ENCODE data around the gene AJUBA. TPM values are rescaled to one million over a fixed set of nuclear protein-coding genes. Genes with fewer than 3 reads are reported as not detected.

The AJUBA gene
- 1 to 10 TPM; 2.0 to 2.1 TPM for total RNA-seq

GRCh38 chr14:22982477-22983245 lies at the start of gene AJUBA:
AJUBA (minus strand) TSS chr14:22982551; CDS start chr14:22982266, 285 bp downstream.

GRCh38 chr14:23009939-23010726 lies 27.8 kb upstream of the AJUBA start, which contains the start of gene C14orf93:
C14orf93 (minus strand) TSS chr14:23010143; CDS start chr14:22999023, 11,120 bp downstream.

GRCh38 chr14:22929104-22929960 lies 53.0 kb downstream of the AJUBA start, which contains the start of gene PRMT5:
PRMT5 (minus strand) TSS chr14:22929376; CDS start chr14:22929361, 15 bp downstream.

Other genes with a start within 250 kb of the AJUBA start
- 10 to 100 TPM; 60.9 to 73.9 TPM for gene OXA1L, start 215.9 kb downstream of the AJUBA start, total RNA-seq
- gene SLC7A7, start 167.1 kb downstream of the AJUBA start, total RNA-seq, result 1 to 10 TPM in 1 of 2 donors, under 1 TPM in 1; 0.34 to 1.7 TPM
- 10 to 100 TPM; 35.1 to 38.3 TPM for gene MRPL52, start 152.7 kb downstream of the AJUBA start, total RNA-seq
- 100 to 1,000 TPM; 336 to 370 TPM for gene MMP14, start 146.0 kb downstream of the AJUBA start, total RNA-seq
- 10 to 100 TPM; 68.9 to 80.5 TPM for gene LRP10, start 110.8 kb downstream of the AJUBA start, total RNA-seq
- gene REM2, start 99.3 kb downstream of the AJUBA start, total RNA-seq, result under 1 TPM in 1 of 2 donors, not detected in 1; under 0.01 TPM
- gene RBM23, start 63.4 kb downstream of the AJUBA start, total RNA-seq, result 10 to 100 TPM; 66.9 to 89.5 TPM
- 100 to 1,000 TPM in 1 of 2 donors, 10 to 100 TPM in 1; 65.0 to 103 TPM for gene PRMT5, start 53.2 kb downstream of the AJUBA start, total RNA-seq
- 10 to 100 TPM; 31.0 to 52.0 TPM for gene HAUS4, start 25.5 kb downstream of the AJUBA start, total RNA-seq
- 1 to 10 TPM; 6.9 to 9.7 TPM for gene C14orf93, start 27.6 kb upstream of the AJUBA start, total RNA-seq
- 100 to 1,000 TPM; 142 to 208 TPM for gene PSMB5, start 52.3 kb upstream of the AJUBA start, total RNA-seq
- gene PSMB11, start 59.7 kb upstream of the AJUBA start, total RNA-seq, result not detected
- 1 to 10 TPM; 1.7 to 2.7 TPM for gene CDH24, start 75.0 kb upstream of the AJUBA start, total RNA-seq
- gene ACIN1, start 112.6 kb upstream of the AJUBA start, total RNA-seq, result 10 to 100 TPM; 84.7 to 93.2 TPM
- 10 to 100 TPM; 39.6 to 55.3 TPM for gene C14orf119, start 113.0 kb upstream of the AJUBA start, total RNA-seq
- not detected for gene CIROP, start 122.4 kb upstream of the AJUBA start, total RNA-seq
- gene CEBPE, start 136.7 kb upstream of the AJUBA start, total RNA-seq, result not detected
- 10 to 100 TPM; 24.1 to 43.3 TPM for gene SLC7A8, start 201.1 kb upstream of the AJUBA start, total RNA-seq